GM19324 (cell line): Measurements from ENCODE around the gene AK2.
"Not testable (repeated sequence)": the region's sequence is repeated elsewhere in the genome, so short reads cannot be mapped to it uniquely, and the experiment has no call there.

Source experiments
- ATAC-seq: cut with Tn5 transposase; IDR thresholded peaks from one replicate; pipeline ENCODE4 v1.9.1; 2021; ENCODE audit warnings: mild to moderate bottlenecking, moderate library complexity; ENCODE audit not compliant: unreplicated experiment, low FRiP score

Gene AK2

DNA sequence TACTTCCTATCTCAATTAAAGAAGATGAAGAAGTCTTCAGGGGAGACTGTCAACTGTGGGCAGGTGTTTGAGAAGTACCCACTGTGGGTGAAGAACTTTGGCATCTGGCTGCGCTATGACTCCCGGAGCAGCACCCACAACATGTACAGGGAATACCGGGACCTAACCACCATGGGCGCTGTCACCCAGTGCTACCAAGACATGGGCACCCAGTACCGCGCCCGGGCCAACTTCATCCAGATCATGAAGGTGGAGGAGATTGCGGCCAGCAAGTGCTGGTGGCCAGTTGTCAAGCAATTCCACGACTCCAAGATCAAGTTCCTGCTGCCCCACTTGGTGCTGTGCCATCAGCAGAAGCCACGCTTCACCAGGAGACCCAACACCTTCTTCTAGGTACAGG is 56.6 kb downstream of the AK2 start:
- no peak for ATAC-seq

DNA sequence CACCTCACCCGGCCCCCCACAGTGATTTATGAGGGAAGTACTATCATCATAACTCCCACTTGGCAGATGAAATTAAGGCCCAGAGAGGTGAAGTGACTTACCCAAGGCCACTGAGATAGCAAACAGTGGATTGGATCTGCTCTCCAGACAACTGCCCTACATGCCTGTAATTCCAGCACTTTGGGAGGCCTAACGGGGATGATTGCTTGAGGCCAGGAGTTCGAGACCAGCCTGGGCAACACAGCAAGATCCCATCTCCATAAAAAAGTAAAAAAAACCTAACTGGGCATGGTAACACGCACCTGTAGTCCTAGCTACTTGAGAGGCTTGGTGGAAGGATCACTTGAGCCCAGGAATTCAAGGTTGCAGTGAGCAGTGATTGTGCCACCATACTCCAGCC is 57.8 kb downstream of the AK2 start:
- no peak for ATAC-seq

DNA sequence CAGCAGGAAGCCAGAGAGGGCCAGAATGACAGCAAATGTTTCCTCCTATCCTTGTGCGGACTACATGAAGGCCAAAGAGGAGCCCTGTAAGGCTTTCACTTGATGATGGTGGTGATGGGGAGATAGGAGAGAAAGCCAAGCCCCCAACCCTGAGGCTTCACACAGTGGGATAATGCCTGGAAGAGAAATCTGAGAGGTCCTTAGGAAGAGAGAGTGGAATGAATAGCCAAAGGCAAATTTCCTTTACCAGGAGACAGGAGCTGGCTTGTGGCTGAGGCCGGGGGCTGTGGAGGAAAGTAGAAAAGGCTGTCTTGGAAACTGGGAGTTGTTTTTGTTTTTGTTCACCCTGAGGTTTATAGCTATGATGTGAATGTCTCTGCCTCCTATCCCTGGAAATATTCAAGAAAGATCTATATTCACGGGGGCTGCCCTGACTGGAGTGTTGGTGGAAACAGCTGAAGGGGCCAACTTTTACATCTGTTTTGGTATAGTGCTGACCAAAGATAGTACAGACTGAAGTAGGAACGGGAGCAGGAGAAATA is 59.1 kb downstream of the AK2 start:
- no peak for ATAC-seq

DNA sequence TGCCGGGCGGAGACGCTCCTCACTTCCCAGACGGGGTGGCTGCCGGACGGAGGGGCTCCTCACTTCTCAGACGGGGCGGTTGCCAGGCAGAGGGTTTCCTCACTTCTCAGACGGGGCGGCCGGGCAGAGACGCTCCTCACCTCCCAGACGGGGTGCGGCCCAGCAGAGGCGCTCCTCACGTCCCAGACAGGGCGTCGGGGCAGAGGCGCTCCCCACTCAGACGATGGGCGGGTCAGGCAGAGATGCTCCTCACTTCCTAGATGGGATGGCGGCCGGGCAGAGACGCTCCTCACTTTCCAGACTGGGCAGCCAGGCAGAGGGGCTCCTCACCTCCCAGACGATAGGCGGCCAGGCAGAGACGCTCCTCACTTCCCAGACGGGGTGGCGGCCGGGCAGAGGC is 61.6 kb downstream of the AK2 start:
- ATAC-seq: not testable (repeated sequence)

DNA sequence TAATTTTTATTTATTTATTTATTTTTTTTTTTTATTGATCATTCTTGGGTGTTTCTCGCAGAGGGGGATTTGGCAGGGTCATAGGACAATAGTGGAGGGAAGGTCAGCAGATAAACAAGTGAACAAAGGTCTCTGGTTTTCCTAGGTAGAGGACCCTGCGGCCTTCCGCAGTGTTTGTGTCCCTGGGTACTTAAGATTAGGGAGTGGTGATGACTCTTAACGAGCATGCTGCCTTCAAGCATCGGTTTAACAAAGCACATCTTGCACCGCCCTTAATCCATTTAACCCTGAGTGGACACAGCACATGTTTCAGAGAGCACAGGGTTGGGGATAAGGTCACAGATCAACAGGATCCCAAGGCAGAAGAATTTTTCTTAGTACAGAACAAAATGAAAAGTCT is 63.2 kb downstream of the AK2 start:
- ATAC-seq: not testable (repeated sequence)

DNA sequence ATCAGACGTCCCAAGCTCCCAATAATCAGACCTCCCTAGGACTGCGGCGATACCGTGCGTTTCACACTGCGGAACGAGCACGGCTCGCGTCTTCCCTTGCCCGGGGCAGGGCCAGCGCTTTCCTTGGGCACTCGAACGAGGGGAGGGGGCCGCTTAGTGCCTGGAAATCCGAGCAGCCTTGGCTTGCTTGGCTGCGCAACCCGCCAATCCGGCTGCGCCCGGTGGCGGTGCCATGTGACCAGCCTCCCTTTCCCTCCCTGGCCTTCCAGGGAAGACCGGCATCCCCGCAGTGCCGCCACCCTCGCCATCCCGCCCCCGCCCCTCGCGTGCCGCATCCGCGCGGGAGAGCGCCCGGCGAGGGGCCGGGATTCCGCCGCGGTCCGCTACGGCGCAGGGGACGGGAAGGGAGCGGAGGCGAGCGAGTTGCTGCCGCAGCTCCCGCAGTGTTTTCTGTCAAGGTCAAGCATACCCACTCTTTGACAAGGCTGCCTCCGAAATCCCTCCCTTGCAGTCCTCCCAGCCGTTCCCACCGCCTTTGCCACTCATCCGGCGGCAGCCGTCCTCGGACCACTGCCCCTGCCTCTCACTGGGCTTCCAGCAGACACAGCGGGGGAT is 63.8 kb downstream of the AK2 start:
- no peak for ATAC-seq

DNA sequence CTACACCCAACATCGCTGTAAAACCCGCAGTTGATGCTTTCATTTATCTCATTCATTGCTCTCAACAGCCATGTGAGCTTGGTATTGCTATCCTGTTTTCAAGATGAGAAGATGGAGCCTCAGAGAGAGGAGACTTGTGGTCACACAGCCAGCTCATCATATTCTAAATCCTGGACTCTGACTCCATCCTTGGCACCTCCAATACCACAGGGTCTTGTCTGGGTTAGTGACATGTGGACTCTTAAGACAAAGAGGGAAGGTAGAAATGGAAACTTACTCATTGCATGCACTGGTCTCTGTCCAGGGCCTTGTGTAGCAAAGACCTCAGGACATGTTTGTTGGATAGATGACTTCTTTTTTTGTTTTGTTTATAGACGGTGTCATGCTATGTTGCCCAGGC is 65.1 kb downstream of the AK2 start:
- no peak for ATAC-seq

DNA sequence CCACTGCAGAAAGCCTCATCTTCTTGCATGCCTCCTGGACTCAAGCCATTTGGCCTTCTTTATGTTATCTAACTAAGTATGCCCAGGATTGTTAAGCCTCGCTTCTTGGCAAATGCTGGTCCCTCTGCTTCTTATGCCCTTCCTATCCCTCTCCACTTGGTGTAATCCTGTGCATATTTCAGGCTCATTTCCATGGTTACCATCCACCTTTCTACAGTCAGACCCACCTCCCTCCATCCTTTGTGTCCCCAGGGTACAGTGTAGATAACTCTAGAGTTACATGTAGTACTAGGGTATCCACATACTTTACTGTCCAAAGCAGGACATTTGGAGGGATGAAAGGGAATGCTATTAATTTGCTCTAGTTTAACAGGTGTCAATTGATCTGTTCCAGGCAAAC is 65.5 kb downstream of the AK2 start:
- no peak for ATAC-seq

DNA sequence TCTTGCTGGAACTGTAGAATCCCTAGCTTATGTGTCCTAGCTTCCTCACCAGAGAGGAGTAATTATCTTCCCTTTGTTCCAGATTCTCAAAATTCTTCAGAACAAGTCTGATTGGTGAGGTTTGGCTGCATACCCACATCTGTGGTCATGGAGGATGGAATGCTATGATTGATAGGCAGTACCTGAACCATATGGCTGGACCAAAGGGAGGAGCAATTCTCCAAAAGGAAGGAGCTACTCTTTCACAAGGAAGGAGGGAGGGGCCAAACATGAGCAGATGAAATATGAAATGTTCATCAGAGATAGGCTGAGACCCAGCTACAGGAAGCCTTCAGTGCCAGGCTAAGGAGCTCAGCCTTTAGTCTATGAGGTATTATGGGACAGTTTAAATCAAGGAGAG is 67.1 kb downstream of the AK2 start:
- ATAC-seq: no peak

DNA sequence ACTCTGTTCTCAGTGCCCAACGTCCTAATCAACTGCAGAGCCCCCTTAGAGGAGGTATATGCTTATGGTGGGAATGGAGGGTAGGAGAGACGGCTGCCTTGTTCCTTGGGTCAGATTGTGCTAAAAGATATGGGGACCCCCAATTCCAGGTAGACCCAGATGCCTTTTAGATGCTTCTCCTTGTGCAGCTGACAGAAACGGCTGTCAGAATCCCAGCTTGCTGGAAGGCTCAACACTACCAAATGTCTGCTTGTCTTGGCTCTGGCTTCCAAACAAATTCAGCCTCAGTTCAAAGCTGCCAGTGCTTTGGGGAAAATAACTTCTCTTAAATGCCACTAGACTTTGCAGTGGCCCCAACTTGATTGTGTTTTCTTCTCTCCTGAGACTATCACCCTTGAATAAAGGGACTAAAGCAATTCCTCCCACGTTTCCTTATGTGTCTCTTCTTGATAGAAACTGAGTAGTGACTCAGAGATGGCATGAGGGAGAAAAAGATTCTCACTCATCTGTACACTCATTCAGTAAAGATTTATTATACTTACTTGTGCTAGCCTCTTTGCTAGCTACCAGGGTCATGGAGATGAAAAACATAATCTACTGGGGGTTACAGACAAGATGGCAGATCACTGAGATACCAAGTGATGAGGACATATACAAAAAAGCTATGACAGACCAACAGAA is 68.7 kb downstream of the AK2 start:
- no peak for ATAC-seq

DNA sequence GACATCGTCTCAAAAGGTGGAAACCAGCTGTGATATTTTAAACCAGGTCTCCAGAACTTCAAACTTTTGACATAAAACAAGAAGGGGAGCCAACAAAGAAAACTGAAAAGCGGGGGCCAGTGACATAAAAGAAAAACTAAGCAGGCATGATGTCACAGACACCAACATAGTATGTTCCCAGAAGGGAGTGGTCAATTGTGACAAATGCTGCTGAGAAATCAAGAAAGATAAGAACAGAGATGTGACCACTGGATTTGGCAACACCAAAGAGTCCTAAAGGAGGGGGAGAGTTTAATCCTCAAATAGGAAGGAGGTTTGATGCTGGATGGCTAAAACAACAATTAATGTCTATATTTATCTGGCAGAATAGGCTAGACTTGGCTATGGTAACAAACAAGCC is 69.8 kb downstream of the AK2 start:
- no peak for ATAC-seq

DNA sequence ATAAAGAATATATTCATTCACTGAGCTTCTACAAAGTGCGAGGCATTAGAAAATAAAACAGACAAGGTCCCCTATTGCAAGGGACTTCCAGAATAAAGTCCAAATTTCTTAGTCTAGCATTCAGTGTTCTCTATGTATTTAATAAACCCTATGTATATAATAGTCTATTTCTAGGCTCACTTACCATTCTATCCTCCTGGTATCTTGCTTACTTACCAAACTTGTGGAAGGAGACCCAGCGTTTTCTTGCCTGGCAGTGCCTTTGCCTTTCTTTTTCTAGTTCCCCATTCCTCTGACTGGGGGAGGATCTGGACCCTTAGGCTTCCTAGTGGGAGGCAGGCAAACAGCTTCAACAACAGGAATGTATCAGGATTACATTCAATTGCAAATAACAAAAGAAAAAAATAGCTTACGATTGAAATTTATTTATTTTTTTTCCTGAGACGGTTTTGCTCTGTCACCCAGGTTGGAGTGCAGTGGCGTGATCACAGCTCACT is 71.4 kb downstream of the AK2 start:
- no peak for ATAC-seq

DNA sequence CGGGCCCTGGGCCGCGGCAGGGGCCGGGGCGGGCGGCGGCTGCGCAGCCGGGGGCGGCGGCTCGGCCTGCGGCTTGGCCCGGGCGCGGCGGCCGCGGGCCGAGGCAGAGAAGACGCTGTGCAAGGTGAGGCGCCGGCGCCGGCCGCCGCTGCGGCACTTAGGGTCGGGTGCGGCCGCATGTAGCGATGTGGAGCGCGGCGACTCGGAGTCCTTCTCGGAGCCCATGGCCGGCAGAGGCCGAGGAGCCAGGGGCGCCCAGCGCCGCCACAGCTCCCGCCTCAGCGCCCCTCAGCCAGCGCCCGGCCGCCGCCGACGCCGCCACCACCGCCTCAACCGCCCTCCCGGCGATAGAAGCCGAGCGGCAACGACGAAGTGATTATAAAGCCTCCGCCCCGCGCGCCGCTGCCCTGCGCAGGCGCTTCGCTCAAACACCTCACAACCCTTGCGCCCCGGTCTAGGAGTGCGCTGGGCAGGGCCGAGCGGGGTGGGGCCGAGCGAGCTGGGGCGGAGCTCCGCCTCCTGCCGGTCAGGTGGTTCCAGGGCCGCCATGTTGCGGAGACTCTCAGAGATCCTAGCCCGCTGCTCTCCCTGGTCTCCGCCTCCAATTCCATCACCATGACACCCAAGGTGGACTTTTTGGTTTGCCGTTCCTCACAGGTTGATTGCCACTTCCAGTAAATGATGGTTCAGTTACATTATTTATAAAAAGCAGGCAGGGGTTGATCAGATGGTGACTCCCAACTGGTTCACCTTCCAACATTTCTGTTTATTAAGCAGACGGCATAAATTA is 72.0 kb downstream of the AK2 start, which contains the start of gene RNF19B:
Gene RNF19B (minus strand): TSS at position 349 of the 790 bp plus-strand sequence. CDS start 124 bp downstream, at position 225.
- ATAC-seq: peak; percentile 75

DNA sequence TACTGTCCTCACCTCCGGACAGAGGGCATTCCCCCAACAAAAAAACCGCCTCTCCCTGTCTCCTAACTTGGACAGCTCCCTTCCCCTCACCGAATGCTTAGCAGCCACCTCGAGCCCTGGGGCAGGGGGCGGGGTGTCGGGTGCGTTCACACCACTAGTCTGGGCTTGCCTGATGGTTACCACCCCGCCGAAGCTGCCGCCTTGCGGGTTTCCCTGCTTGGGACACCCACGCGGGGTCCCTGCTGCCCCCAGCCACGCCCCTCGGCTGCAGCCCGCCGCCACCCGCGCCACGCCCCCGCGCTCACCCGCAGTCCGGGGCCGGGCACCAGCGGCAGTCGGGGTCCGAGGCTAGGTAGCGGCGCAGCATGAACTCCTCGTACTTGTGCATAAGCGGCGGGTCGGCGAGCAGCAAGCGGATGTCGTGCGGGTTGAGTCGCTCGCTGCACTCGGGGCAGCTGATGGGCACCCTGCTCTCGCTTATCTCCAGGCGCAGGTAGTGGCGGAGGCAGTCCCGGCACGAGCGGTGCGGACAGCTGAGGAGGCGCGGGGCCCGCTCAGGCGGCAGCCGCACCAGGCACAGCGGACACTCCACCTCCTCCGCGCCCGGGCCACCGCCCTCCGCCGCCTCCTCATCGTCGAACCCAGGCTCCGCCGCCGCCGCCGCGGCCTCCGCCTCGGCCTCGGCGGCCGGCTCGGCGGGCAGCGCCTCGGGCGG is 72.8 kb downstream of the AK2 start:
- ATAC-seq: peak; percentile 32

DNA sequence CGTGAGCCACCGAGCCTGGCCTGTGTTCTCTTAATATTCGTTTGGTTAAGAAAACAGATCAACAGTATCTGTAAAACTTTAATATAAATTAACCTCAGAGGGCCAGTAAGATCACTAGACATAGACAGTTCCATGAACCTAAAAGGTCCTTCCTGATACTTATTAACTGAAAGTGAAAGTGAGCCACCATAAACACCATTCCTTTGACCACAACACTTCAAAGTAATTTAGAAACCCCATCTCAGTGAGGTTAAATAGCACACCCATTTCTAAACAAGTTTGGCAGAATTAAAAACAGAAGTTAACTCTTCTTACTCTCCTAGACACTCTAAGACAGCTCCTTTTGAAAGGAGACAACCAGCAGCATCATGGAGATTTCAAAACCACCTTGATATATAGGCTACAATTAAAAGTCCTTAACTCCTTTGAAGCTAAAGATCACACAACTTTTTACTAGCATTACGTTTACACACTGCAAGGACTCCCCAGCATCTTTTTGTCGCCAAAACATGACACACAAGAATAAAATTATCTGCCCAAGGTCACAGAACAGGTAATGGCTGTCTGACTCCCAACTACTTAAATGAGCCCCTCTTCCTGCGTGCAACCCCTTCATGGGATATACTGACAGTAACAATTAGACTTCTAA is 74.3 kb downstream of the AK2 start:
- ATAC-seq: no peak

DNA sequence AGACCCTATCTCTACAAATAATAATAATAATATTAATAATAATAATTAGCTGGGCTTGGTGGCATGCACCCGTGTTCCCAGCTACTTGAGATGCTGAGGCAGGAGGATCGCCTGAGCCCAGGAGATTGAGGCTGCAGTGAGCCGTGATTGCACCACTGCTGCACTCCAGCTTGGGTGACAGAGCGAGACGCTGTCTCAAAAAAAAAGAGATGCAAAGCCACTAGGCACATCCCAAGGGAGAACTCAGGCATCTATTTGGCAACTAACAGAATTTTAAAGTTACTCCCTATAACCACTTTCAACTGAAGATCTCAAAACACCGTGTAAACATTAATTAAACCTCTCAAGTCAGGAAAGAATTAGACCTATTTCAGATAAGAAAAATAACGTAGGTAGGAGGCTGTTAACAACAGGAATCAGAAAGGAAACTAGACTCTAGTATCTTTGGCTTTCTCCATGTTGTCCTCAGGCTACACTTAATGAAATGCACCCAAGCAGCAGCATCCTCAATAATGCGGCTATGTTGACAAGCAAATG is 75.8 kb downstream of the AK2 start:
- ATAC-seq: no peak

DNA sequence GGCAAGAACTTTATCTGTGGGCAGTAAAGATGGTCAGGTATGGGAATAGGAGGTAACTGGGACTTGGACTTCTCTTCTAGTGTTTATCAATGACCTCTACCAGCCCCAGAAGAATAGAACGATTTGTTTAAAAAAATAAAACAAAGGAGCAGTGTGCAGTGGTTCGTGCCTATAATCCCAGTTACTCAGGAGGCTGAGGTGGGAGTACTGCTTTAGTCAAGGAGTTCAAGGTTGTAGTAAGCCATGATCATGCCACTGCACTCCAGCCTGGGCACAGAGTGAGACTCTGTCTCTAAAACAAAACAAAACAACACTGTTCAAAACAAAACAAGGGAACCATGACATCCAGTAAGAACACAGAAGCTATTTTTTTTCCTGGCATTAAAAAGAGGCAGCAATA is 76.3 kb downstream of the AK2 start:
- no peak for ATAC-seq

DNA sequence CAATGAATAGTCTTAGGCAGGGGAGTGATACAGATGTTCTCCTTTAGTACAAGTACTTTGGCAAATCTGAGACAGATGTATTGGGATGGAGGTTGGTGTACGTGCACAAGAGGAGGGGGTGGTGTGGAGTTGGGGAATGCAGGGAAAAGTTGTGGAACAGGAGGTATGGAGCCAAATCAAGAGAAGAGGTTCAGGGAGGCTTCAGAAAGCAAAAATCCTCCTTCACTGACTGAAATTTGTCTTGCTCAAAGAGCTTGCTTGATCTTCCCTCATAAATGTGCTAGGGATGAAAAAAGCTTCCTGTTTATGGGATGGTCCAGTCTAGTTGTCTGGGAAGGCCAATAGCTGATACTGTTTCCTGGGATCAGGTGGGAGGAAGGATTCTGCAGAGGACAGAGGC is 77.9 kb downstream of the AK2 start:
- ATAC-seq: no peak
